ENCODE measurements around the gene ILKAP.

Gene ILKAP

GRCh38 chr2:238145851-238146250 is 57.6 kb downstream of the ILKAP start:
- Histone ChIP-seq H3K27me3 (ENCODE audit: insufficient read depth, low read depth) (no peaks in the 10 kb centered on the region), H3K4me3 (IDR thresholded peaks at IDR 0.05; ENCODE audit: insufficient read depth, low read depth, low read length) (no peak overlapping the region), H3K4me2 (no peak overlapping the region), H2AFZ (ENCODE audit: low read depth) (no peak overlapping the region), H3K9ac (no peak overlapping the region), H3K36me3 (ENCODE audit: insufficient read depth) (no peaks in the 10 kb centered on the region), H3K79me2 (ENCODE audit: insufficient read depth, low read depth) (no peaks in the 10 kb centered on the region), H3K27ac (no peak overlapping the region), H4K20me1 (ENCODE audit: insufficient read depth) (no peaks in the 10 kb centered on the region), H3K4me1 (ENCODE audit: low read depth, poor library complexity, severe bottlenecking) (no peaks in the 10 kb centered on the region)
- TF ChIP-seq CTCF (conservative IDR thresholded peaks at IDR 0.05; ENCODE audit: low read depth, low read length) = no peak

- Histone ChIP-seq H3K27ac (no peak overlapping the region), H3K9ac (no peak overlapping the region), H3K36me3 (ENCODE audit: insufficient read depth) (no peaks in the 10 kb centered on the region), H2AFZ (ENCODE audit: low read depth) (no peak overlapping the region), H3K4me1 (ENCODE audit: low read depth, poor library complexity, severe bottlenecking) (no peaks in the 10 kb centered on the region), H3K4me2 (no peak overlapping the region), H3K4me3 (IDR thresholded peaks at IDR 0.05; ENCODE audit: insufficient read depth, low read depth, low read length) (no peak overlapping the region), H3K79me2 (ENCODE audit: insufficient read depth, low read depth) (no peaks in the 10 kb centered on the region), H4K20me1 (ENCODE audit: insufficient read depth) (no peaks in the 10 kb centered on the region), H3K27me3 (ENCODE audit: insufficient read depth, low read depth) (no peaks in the 10 kb centered on the region)
- TF ChIP-seq CTCF (conservative IDR thresholded peaks at IDR 0.05; ENCODE audit: low read depth, low read length) = no peak
Observed at GRCh38 chr2:238145046-238145445, 58.4 kb downstream of the ILKAP start.

- Histone ChIP-seq H3K4me2 (no peak overlapping the region), H3K27ac (no peak overlapping the region), H3K9ac (no peak overlapping the region), H3K79me2 (ENCODE audit: insufficient read depth, low read depth) (no peaks in the 10 kb centered on the region), H3K4me1 (ENCODE audit: low read depth, poor library complexity, severe bottlenecking) (peaks cover 4% of the 10 kb centered on the region), H3K36me3 (ENCODE audit: insufficient read depth) (no peaks in the 10 kb centered on the region), H2AFZ (ENCODE audit: low read depth) (no peak overlapping the region), H4K20me1 (ENCODE audit: insufficient read depth) (no peaks in the 10 kb centered on the region), H3K4me3 (IDR thresholded peaks at IDR 0.05; ENCODE audit: insufficient read depth, low read depth, low read length) (no peak overlapping the region), H3K27me3 (ENCODE audit: insufficient read depth, low read depth) (no peaks in the 10 kb centered on the region)
- TF ChIP-seq CTCF (conservative IDR thresholded peaks at IDR 0.05; ENCODE audit: low read depth, low read length) = no peak
Observed at GRCh38 chr2:238144262-238144661, 59.2 kb downstream of the ILKAP start.

GRCh38 chr2:238143239-238143951 is 60.1 kb downstream of the ILKAP start:
- no peak overlapping the region for H3K4me3 ChIP-seq (IDR thresholded peaks at IDR 0.05; ENCODE audit: insufficient read depth, low read depth, low read length)

More at GRCh38 chr2:238143239-238143951, 60.1 kb downstream of the ILKAP start:
- no peak overlapping the region for H3K4me2 ChIP-seq
- H3K79me2 ChIP-seq (ENCODE audit: insufficient read depth, low read depth) = no peaks in the 10 kb centered on the region
- no peaks in the 10 kb centered on the region for H3K27me3 ChIP-seq (ENCODE audit: insufficient read depth, low read depth)
- H3K4me1 ChIP-seq (ENCODE audit: low read depth, poor library complexity, severe bottlenecking) = peaks cover 4% of the 10 kb centered on the region
- no peak overlapping the region for H3K27ac ChIP-seq
- no peak overlapping the region for H2AFZ ChIP-seq (ENCODE audit: low read depth)
- no peaks in the 10 kb centered on the region for H3K36me3 ChIP-seq (ENCODE audit: insufficient read depth)
- no peaks in the 10 kb centered on the region for H4K20me1 ChIP-seq (ENCODE audit: insufficient read depth)
- TF ChIP-seq CTCF (conservative IDR thresholded peaks at IDR 0.05; ENCODE audit: low read depth, low read length) = no peak
- H3K9ac ChIP-seq = no peak overlapping the region
